Fibroblast of skin of left quadriceps (primary cell): ENCODE results near the gene ARHGEF10L.

ENCODE experiments used
- DNase-seq, 2 experiments: peaks; one replicate each; pipeline ENCODE4 v3.0.0-alpha.2; 2013; ENCODE audit warnings: low read depth in 2 of 2

Gene ARHGEF10L

DNA sequence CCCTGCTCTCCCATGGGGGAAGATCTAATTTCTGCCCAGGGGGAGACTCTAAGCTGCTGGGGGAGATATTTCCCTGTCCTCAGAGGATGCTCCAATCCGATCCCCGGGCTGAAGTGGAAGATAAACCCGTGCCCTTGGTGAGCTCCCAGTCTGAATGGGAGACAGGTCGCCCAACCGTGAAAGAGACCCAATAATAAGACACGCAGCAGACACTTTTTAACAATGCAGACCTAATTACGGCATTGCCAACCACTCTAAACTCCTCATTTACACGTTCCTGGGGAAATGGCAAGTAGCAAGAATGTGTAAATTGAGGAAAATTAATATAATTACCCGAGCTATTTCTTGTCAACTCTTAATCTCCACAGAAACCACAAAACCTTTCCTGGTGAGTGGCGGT lies 166.9 kb downstream of the ARHGEF10L start:
- no peak for DNase-seq

GRCh38 chr1:17709981-17710380 lies 170.5 kb downstream of the ARHGEF10L start:
- DNase-seq, result no peak

GRCh38 chr1:17710889-17711576 lies 171.5 kb downstream of the ARHGEF10L start:
- no peak for DNase-seq

GRCh38 chr1:17711577-17711910 lies 172.0 kb downstream of the ARHGEF10L start:
- DNase-seq, result no peak

DNA sequence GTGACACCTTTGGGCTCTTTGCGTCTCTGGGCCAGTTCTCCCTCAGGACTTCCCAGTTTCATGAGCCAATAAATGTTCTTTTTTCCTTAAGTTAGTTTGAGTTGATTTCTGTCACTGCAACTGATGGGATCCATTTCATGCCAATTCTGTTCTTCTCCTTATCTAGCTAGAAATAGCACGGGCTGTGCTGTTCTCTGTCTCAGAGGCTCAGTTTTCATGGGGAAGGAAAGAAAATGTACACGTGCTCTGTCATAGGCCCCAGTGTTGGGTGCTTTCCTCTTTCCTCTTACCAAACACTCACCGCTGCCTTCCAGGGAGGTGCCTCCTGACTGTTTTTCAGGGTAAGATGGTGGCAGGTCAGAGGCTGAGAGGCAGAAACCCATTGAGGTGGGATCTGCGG lies 172.4 kb downstream of the ARHGEF10L start:
- DNase-seq, result no peak

DNA sequence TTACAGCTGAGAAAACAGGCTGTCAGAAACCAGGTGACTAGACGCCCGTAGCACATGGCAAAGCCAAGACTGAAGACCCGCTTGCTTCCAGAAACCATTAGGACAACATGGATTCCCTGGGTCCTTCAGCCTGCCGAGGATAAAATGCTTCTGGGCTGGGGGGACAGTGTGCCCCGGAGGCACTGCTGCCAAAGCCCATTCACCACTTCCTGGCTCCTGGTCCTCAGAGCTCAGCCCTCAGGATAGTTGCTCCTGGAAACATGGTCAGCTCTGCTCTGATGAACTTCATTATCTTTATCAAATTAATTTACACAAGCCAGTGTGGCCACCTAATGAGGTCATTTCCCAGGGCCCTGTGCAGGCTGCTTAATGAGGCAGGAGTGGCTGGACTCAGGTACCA lies 174.5 kb downstream of the ARHGEF10L start:
- no peak for DNase-seq

- DNase-seq, result no peak
Observed at GRCh38 chr1:17717594-17718535, 178.4 kb downstream of the ARHGEF10L start.

- DNase-seq, result no peak
Observed at GRCh38 chr1:17719874-17720273, 180.4 kb downstream of the ARHGEF10L start.

DNA sequence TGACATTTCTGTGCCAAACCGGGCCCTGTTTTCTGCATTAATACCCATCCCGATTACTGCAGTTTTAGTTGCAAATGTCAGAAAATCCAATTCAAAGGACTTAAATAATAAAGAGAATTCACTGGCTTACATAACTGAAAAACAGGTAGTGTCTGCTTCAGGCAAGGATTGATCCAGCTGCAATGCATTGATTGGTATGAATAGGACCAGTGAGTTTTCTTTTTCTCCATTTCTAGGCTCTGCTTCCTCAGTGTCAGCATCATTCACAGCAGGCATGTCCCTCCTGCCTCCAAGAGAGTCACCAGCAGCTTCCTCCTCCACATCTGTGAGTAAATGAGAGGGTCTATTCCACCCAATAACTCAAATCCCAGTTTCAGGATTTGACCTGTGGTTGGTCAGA lies 181.9 kb downstream of the ARHGEF10L start:
- no peak for DNase-seq

GRCh38 chr1:17723684-17724083 lies 184.2 kb downstream of the ARHGEF10L start:
- no peak for DNase-seq

GRCh38 chr1:17724150-17724549 lies 184.7 kb downstream of the ARHGEF10L start:
- DNase-seq, result no peak

DNA sequence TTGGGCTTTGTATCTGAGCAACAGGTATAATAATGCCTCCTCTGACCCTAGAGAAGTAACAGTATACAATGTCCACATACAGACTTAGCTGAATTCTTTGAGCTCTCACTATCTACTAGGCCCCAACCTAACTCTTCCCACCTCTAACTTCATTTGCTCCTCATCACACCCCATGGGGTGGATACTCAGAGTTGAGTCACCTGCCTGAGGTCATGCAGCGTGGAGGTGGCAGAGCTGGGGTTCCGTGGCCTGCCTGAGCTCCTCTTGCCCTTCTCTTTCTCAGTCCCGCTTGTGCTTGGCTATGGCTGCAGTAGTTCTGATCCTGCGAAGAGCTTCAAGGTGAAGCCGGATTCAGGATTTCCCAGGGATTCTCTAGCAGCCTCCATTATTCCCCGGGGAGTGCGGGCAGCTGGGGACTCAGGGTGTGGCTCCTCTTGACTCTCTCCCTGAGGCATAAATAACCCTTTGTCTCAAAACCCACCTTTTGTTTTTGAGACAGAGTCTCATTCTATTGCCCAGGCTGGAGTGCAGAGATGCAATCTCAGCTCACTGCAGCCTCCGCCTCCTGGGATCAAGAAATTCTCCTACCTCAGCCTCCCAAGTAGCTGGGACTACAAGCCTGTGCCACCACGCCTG lies 185.7 kb downstream of the ARHGEF10L start:
- no peak for DNase-seq

DNA sequence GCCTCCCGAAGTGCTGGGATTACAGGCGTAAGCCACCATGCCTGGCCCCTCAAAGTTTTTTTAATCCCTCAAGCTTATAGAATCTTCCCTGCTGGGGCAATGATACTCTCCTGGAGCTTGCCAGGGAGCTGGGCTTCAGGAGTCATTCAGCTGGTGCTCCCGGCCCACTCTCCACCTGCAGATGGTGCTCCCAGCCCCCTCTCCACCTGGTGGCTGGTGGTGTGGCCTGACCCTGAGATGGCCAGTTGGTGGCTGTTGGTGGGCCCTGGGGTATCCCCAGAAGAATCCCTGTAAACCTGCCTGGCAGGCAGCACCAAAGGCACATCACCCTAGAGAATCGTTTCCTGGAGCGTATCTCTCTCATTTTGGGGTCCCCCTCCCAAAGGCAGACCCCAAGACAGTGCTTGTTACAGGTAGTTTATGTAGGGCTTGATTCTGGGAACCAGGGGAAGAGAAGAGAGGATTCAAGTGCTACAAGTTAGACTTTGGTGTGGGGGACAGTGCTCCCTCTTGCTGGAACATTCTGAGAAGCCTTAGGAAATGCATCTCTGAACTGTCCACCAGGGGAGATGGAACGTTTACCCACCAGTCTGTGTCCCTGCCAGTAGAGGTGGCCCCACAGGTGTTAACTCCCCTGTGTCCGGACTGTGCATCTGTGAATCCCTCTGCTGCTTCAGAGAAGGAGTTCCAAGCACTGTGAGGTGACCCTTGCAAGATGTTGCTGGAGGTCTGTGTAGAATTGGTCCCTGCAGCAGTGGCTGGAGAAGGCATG lies 186.5 kb downstream of the ARHGEF10L start:
- no peak for DNase-seq

- no peak for DNase-seq
Observed at GRCh38 chr1:17728123-17728712, 188.7 kb downstream of the ARHGEF10L start.

DNA sequence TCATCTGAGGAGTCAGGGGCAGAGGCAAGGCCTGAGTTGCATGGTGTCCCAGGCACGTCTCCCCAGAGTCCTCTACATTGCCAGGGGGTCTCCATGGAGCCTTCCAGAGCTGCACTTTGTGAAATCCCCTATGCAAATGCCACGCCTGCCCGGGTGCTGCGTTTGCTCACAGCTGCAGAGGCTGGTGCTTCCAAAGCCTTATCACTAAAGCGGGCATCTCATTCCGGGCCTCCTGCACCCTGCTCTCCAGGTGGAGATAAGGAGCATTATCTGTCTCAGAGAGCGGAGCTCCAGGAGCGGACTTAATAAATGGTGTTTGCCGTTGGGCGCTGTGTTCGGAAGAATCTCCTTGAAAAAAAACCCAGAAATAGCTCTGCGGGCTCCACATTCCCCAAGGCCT lies 189.8 kb downstream of the ARHGEF10L start:
- DNase-seq, result no peak

GRCh38 chr1:17729909-17730308 lies 190.4 kb downstream of the ARHGEF10L start:
- DNase-seq, result no peak

DNA sequence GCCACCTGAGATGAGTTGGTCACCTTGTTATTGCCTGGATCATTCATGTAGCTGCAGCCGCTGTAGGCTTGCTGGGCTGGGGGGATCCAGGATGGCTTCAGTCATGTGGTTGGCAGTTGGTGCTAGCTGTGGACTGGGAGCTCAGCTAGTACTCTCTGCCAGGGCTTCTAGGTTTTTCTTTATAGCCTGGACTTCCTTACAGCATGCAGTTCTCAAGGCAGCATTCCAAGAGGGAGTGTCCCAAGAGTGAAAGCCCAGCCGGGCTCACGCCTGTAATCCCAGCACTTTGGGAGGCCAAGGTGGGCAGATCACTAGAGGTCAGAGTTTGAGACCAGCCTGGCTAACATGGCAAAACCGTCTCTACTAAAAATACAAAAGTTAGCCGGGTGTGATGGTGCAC lies 192.0 kb downstream of the ARHGEF10L start:
- DNase-seq, result no peak

GRCh38 chr1:17732475-17732874 lies 193.0 kb downstream of the ARHGEF10L start:
- peak; percentile 11 to 12 for DNase-seq

DNA sequence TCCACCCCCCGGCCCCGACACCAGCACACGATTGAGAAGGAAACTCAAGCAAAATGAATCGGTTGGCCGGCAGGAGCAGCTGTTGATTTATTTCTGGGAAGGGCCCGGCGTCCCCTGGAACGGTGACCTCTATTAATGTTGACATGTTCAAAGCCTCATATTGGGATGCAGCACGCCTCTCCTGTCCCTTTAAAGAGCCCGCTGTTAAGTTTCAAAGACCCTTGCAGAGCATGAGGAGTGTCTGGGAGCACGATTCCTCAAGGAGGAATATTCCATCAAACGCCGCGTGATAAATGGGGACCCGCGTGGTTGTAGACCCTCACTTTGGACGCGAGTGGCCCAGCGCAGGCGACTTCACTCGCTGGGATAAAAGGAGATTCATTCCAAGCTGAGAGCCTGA lies 194.2 kb downstream of the ARHGEF10L start:
- no peak for DNase-seq

- no peak for DNase-seq
Observed at GRCh38 chr1:17734609-17735008, 195.1 kb downstream of the ARHGEF10L start.

- no peak for DNase-seq
Observed at GRCh38 chr1:17735348-17735747, 195.8 kb downstream of the ARHGEF10L start.

GRCh38 chr1:17735793-17736192 lies 196.3 kb downstream of the ARHGEF10L start:
- DNase-seq, result no peak
